H9 (cell line): ENCODE results near the gene ZMIZ1. TPM values are rescaled to one million over a fixed set of nuclear protein-coding genes. Genes with fewer than 3 reads are reported as not detected.

ENCODE experiments used
- DNase-seq: peaks from one replicate; pipeline ENCODE4 v3.0.0-alpha.2; 2017
- H2AFZ ChIP-seq: one replicate; pipeline ENCODE4 v1.6.1; 2013; ENCODE audit warnings: mild to moderate bottlenecking, low read length, control low read depth, moderate library complexity
- H2AK5ac ChIP-seq: 2 replicates; pipeline ENCODE4 v1.6.1; 2013; ENCODE audit warnings: low read length, control low read depth, mixed read lengths; ENCODE audit not compliant: insufficient read length
- H2BK120ac ChIP-seq: one replicate; pipeline ENCODE4 v1.6.1; 2013; ENCODE audit warnings: low read depth, mild to moderate bottlenecking, low read length, control low read depth, inconsistent platforms; ENCODE audit not compliant: poor library complexity, severe bottlenecking
- H2BK12ac ChIP-seq: 2 replicates; pipeline ENCODE4 v1.6.1; 2013; ENCODE audit warnings: low read length, control low read depth, mixed read lengths, low read depth; ENCODE audit not compliant: insufficient read length
- H2BK15ac ChIP-seq: 2 replicates; pipeline ENCODE4 v1.6.1; 2013; ENCODE audit warnings: low read depth, low read length, control low read depth
- H2BK20ac ChIP-seq: one replicate; pipeline ENCODE4 v1.6.1; 2013; ENCODE audit warnings: low read depth, mild to moderate bottlenecking, low read length, control low read depth, inconsistent platforms; ENCODE audit not compliant: poor library complexity, severe bottlenecking
- H2BK5ac ChIP-seq: 2 replicates; pipeline ENCODE4 v1.6.1; 2013; ENCODE audit warnings: low read length, control low read depth, mixed read lengths; ENCODE audit not compliant: insufficient read length
- H3K14ac ChIP-seq: 2 replicates; pipeline ENCODE4 v1.6.1; 2013; ENCODE audit warnings: low read length, control low read depth; ENCODE audit not compliant: insufficient read depth
- H3K18ac ChIP-seq: 2 replicates; pipeline ENCODE4 v1.6.1; 2013; ENCODE audit warnings: low read depth, mild to moderate bottlenecking, mixed read lengths, low read length, control low read depth; ENCODE audit not compliant: insufficient read length
- H3K23ac ChIP-seq: 2 replicates; pipeline ENCODE4 v1.6.1; 2013; ENCODE audit warnings: low read length, control low read depth, mixed read lengths, low read depth; ENCODE audit not compliant: insufficient read length
- H3K23me2 ChIP-seq: 2 replicates; pipeline ENCODE4 v1.6.1; 2013; ENCODE audit warnings: low read depth, mild to moderate bottlenecking, mixed read lengths, low read length, control low read depth; ENCODE audit not compliant: insufficient read length, poor library complexity, severe bottlenecking
- H3K27ac ChIP-seq: 2 replicates; pipeline ENCODE4 v1.5.1; 2013; ENCODE audit warnings: low read length, control low read depth, mixed read lengths, low read depth; ENCODE audit not compliant: insufficient read length
- H3K27me3 ChIP-seq: 2 replicates; pipeline ENCODE4 v1.6.1; 2013; ENCODE audit warnings: low read length, control low read depth, inconsistent platforms; ENCODE audit not compliant: insufficient read depth
- H3K4ac ChIP-seq: 2 replicates; pipeline ENCODE4 v1.6.1; 2013; ENCODE audit warnings: low read depth, mild to moderate bottlenecking, control low read depth, inconsistent platforms, low read length, moderate library complexity
- H3K4me1 ChIP-seq: 2 replicates; pipeline ENCODE4 v1.6.1; 2013; ENCODE audit warnings: low read length, control low read depth, inconsistent platforms; ENCODE audit not compliant: insufficient read depth
- H3K4me2 ChIP-seq: 2 replicates; pipeline ENCODE4 v1.6.1; 2013; ENCODE audit warnings: low read length, control low read depth, mixed read lengths; ENCODE audit not compliant: insufficient read length, insufficient read depth
- H3K56ac ChIP-seq: 2 replicates; pipeline ENCODE4 v1.6.1; 2013; ENCODE audit warnings: low read depth, mild to moderate bottlenecking, mixed read lengths, low read length, control low read depth; ENCODE audit not compliant: insufficient read length
- H3K79me1 ChIP-seq: 2 replicates; pipeline ENCODE4 v1.6.1; 2013; ENCODE audit warnings: low read depth, mild to moderate bottlenecking, moderate library complexity, low read length, control low read depth, inconsistent platforms; ENCODE audit not compliant: insufficient read depth, poor library complexity, severe bottlenecking
- H3K79me2 ChIP-seq: 2 replicates; pipeline ENCODE4 v1.6.1; 2013; ENCODE audit warnings: low read length, control low read depth, inconsistent platforms; ENCODE audit not compliant: insufficient read depth
- H3K9ac ChIP-seq: 2 replicates; pipeline ENCODE4 v1.6.1; 2013; ENCODE audit warnings: low read length, control low read depth, mixed read lengths; ENCODE audit not compliant: insufficient read length; ENCODE audit errors: extremely low read depth
- H3K9me3 ChIP-seq: one replicate; pipeline ENCODE4 v1.6.1; 2013; ENCODE audit warnings: low read depth, low read length, inconsistent platforms; ENCODE audit not compliant: control insufficient read depth
- H3T11ph ChIP-seq: one replicate; pipeline ENCODE4 v1.6.1; 2013; ENCODE audit warnings: mild to moderate bottlenecking, low read length, control low read depth, inconsistent platforms
- H4K20me1 ChIP-seq: one replicate; pipeline ENCODE4 v1.6.1; 2013; ENCODE audit not compliant: control insufficient read depth, insufficient read length, insufficient read depth
- H4K5ac ChIP-seq: 2 replicates; pipeline ENCODE4 v1.6.1; 2013; ENCODE audit warnings: low read depth, mild to moderate bottlenecking, mixed read lengths, low read length, control low read depth; ENCODE audit not compliant: insufficient read length
- H4K8ac ChIP-seq: replicated peaks from 2 replicates; pipeline ENCODE4 v1.6.1; 2013; ENCODE audit warnings: low read length, control low read depth, mixed read lengths, low read depth; ENCODE audit not compliant: insufficient read length
- H4K91ac ChIP-seq: 2 replicates; pipeline ENCODE4 v1.6.1; 2013; ENCODE audit warnings: low read depth, mild to moderate bottlenecking, moderate library complexity, mixed read lengths, low read length, control low read depth; ENCODE audit not compliant: insufficient read length
- H3K27ac Mint-ChIP-seq, 3 experiments: 2 replicates in 2 of 3; 3 replicates in 1 of 3; pipeline ENCODE4 v1.8.0; 2020 to 2021; ENCODE audit warnings: mixed read lengths in 3 of 3, mild to moderate bottlenecking in 1 of 3, moderate library complexity in 1 of 3
- H3K27me3 Mint-ChIP-seq: 2 replicates; pipeline ENCODE4 v1.8.0; 2021; ENCODE audit warnings: low read depth, mild to moderate bottlenecking, moderate library complexity, mixed read lengths
- H3K36me3 Mint-ChIP-seq, 3 experiments: 2 replicates in 2 of 3; 3 replicates in 1 of 3; pipeline ENCODE4 v1.8.0; 2020 to 2021; ENCODE audit warnings: low read depth in 3 of 3, mixed read lengths in 3 of 3; ENCODE audit not compliant: insufficient read depth in 1 of 3
- H3K4me1 Mint-ChIP-seq, 2 experiments: 2 replicates each; pipeline ENCODE4 v1.8.0; 2020; ENCODE audit warnings: mixed read lengths in 2 of 2
- H3K4me3 Mint-ChIP-seq, 2 experiments: 2 replicates in 1 of 2; 3 replicates in 1 of 2; pipeline ENCODE4 v1.8.0; 2020 to 2021; ENCODE audit warnings: mild to moderate bottlenecking in 2 of 2, mixed read lengths in 2 of 2, moderate library complexity in 1 of 2
- H3K9me3 Mint-ChIP-seq, 2 experiments: 2 replicates in 1 of 2; 3 replicates in 1 of 2; pipeline ENCODE4 v1.8.0; 2020; ENCODE audit warnings: mild to moderate bottlenecking in 2 of 2, mixed read lengths in 2 of 2, moderate library complexity in 1 of 2
- CTCF ChIP-seq: fragments of 200-600 bp; sonication (generic); conservative IDR thresholded peaks from 3 replicates; pipeline ENCODE4 v1.8.0; 2021; ENCODE audit warnings: antibody characterized with exemption, mild to moderate bottlenecking
- WGBS: extraction: QIAGEN DNeasy Blood & Tissue Kit; methylation state at CpG from one replicate; pipeline ENCODE4 v1.1.7; 2013; ENCODE audit warnings: missing lambda C conversion rate, low lambda C conversion rate, mixed read lengths; ENCODE audit not compliant: insufficient read length; ENCODE audit errors: extremely low coverage; 5-methylcytosine and 5-hydroxymethylcytosine counted together
- total RNA-seq: library from RNA; stranded (reverse); gene quantifications from 2 replicates; pipeline ENCODE4 v1.2.1, GENCODE V29; 2021

ZMIZ1 gene
- total RNA-seq, 1 experiment from 2014 or later = 36.9 TPM

GRCh38 chr10:79031723-79032122 is 37.0 kb upstream of the ZMIZ1 start:
- Histone ChIP-seq H3K56ac (no peak overlapping the region), H3K23ac (no peak overlapping the region), H3K27ac (no peak overlapping the region), H2AK5ac (no peak overlapping the region), H3K9ac (no peak overlapping the region), H3K27me3 (no peaks in the 10 kb centered on the region), H3K4ac (no peak overlapping the region), H3K79me2 (no peaks in the 10 kb centered on the region), H3K4me2 (no peak overlapping the region), H2AFZ (no peak overlapping the region), H2BK12ac (no peak overlapping the region), H2BK5ac (no peak overlapping the region), H2BK120ac (no peak overlapping the region), H4K8ac (no peak overlapping the region), H3T11ph (no peak overlapping the region), H2BK20ac (no peak overlapping the region), H4K91ac (no peak overlapping the region), H3K79me1 (no peaks in the 10 kb centered on the region), H2BK15ac (no peak overlapping the region), H3K9me3 (no peaks in the 10 kb centered on the region), H3K14ac (no peak overlapping the region), H4K20me1 (peaks cover 3% of the 10 kb centered on the region), H3K18ac (no peak overlapping the region), H3K4me1 (no peaks in the 10 kb centered on the region), H4K5ac (no peak overlapping the region), H3K23me2 (no peaks in the 10 kb centered on the region)
- H3K4me1 Mint-ChIP-seq = peaks cover 4 to 6% of the 10 kb centered on the region in 2 experiments
- H3K36me3 Mint-ChIP-seq = no peaks in the 10 kb centered on the region
- H3K9me3 Mint-ChIP-seq = no peaks in the 10 kb centered on the region; a peak in 1 of 5 replicates
- no peak overlapping the region for H3K27ac Mint-ChIP-seq
- no peak overlapping the region for H3K4me3 Mint-ChIP-seq
- no peak for TF ChIP-seq CTCF
- WGBS = no CpG with 5 or more reads among the region's 5 CpGs
- peaks cover 23% of the 10 kb centered on the region for H3K27me3 Mint-ChIP-seq
- DNase-seq = no peak
